ENCODE measurements around the gene STK32B.

- no peak for TF ChIP-seq CTCF (IDR thresholded peaks at IDR 0.05)
- no peak for TF ChIP-seq POLR2A (IDR thresholded peaks at IDR 0.05)
Observed at GRCh38 chr4:5387457-5387856, 336.2 kb downstream of the STK32B start.
